ENCODE results near the gene ST7. TPM values are rescaled to one million over a fixed set of nuclear protein-coding genes. Genes with fewer than 3 reads are reported as not detected.
"Not testable (repeated sequence)": the region's sequence is repeated elsewhere in the genome, so short reads cannot be mapped to it uniquely, and the experiment has no call there.

ST7 gene
- total RNA-seq, 2 donors from 2014 or later, result 7.6 to 9.8 TPM

DNA sequence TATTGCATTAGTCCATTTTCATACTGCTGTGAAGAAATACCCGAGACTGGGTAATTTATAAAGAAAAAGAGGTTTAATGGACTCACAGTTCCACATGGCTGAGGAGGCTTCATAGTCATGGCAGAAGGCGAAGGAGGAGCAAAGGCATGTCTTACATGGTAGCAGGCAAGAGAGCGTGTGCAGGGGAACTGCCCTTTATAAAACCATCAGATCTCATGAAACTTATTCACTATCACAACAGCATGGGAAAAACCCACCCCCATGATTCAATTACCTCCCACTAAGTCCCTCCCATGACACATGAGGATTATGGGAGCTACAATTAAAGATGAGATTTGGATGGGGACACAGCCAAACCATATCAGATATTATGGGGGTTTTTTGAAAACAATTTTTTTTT lies 21.7 kb downstream of the ST7 start:
- not testable (repeated sequence) for DNase-seq (ENCODE audit: low spot score); H3K27ac Mint-ChIP-seq; H3K9me3 Mint-ChIP-seq; H3K27me3 Mint-ChIP-seq; ATAC-seq; H3K4me3 Mint-ChIP-seq; H3K36me3 Mint-ChIP-seq
- H3K4me1 Mint-ChIP-seq (ENCODE audit: low read depth in 2 of 2), result peaks cover 9 to 12% of the 10 kb centered on the region in 2 donors

DNA sequence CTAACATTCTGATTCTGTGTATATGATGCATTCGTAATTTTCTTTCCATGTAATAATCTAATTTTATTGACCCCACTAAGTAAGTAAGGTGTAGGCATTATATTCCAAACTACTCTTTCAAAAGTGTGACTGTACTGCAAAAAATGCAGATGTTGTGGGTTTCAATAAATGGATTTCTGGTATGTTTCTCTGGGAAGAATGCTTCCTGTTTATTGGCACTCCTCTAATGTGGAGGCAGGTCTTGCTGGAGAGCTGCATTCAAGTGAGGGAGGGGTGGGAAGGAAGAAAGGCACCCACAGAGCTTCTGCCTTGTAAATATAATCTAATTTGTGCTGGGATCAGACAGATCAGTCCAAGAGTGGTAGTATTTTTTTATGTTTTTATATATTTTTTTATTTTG lies 23.9 kb downstream of the ST7 start:
- no peaks in the 10 kb centered on the region for H3K9me3 Mint-ChIP-seq
- DNase-seq (ENCODE audit: low spot score) (no peak), ATAC-seq (no peak)
- no peak overlapping the region for H3K4me3 Mint-ChIP-seq
- H3K4me1 Mint-ChIP-seq (ENCODE audit: low read depth in 2 of 2), result peaks cover 6 to 12% of the 10 kb centered on the region in 2 donors
- H3K36me3 Mint-ChIP-seq, result no peaks in the 10 kb centered on the region
- H3K27me3 Mint-ChIP-seq, result no peaks in the 10 kb centered on the region
- no peak overlapping the region for H3K27ac Mint-ChIP-seq

DNA sequence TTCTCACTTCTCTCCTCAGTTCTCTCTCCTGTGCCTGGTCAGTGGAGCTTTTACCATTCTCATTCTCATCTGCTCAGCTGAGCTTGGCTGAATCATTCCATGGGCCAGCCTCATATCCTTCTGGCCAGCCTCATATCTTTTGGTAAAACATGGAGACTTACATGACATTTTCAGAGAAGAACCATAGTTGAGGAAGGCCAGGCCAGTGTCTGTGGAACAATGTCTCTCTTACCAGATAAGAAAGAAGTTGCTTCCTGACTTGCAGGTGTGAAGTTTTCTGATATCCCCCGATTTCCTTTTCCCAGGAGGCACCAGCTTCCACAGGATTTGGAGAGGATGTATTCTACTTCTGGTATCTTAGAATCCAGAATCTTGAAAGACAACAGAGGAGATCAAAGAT lies 24.7 kb downstream of the ST7 start:
- Mint-ChIP-seq H3K4me1 (ENCODE audit: low read depth in 2 of 2) (peaks cover 2 to 4% of the 10 kb centered on the region in 2 donors), H3K36me3 (no peaks in the 10 kb centered on the region), H3K27ac (no peak overlapping the region), H3K9me3 (no peaks in the 10 kb centered on the region), H3K4me3 (no peak overlapping the region), H3K27me3 (no peaks in the 10 kb centered on the region)
- DNase-seq (ENCODE audit: low spot score), result no peak
- no peak for ATAC-seq

DNA sequence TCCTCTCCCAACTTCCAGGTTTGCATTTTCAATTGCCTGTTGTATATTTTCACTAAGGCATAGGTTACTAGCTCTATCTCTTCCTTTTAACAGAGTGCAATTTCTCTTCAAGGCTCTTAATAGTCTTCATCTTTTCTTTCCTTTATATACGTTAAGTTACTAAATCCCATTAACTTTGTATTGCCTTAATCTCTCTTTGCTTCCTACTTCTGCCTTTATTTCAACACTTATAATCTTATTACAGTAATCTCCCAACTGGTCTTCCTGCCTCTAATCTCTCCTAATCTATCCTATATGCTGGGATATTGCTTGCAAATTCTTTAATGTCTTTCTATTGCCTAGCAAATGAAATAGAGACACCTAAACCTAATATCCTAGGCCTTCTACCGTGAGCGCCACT lies 26.1 kb downstream of the ST7 start:
- DNase-seq (ENCODE audit: low spot score) (no peak), ATAC-seq (no peak)
- Mint-ChIP-seq H3K27me3 (no peaks in the 10 kb centered on the region), H3K27ac (no peak overlapping the region), H3K9me3 (no peaks in the 10 kb centered on the region), H3K4me1 (ENCODE audit: low read depth in 2 of 2) (peaks cover 0 to 3% of the 10 kb centered on the region in 2 donors), H3K4me3 (no peak overlapping the region), H3K36me3 (no peaks in the 10 kb centered on the region)

DNA sequence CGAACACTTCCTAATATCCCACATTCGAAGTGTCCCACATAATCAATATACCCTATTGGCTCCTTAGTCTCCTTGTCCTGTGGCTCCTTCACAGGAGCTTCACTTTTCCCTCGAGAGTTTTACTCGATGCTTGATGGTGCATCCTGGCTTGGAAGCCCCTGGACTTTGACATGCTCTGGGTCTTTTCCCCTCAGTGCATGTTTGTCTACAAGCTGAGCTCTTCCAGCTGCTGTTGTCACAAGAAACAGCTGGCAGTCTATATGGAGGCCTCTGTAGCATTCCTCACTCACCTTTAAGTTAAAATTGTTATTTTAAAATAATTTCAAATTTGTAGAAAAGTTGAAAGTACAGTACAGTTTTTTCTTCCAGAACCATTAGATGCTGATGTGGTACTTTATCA lies 27.1 kb downstream of the ST7 start:
- H3K36me3 Mint-ChIP-seq, result no peaks in the 10 kb centered on the region
- ATAC-seq, result no peak
- no peaks in the 10 kb centered on the region for H3K27me3 Mint-ChIP-seq
- H3K27ac Mint-ChIP-seq, result no peak overlapping the region
- no peaks in the 10 kb centered on the region for H3K9me3 Mint-ChIP-seq
- DNase-seq (ENCODE audit: low spot score), result no peak
- peaks cover 0 to 3% of the 10 kb centered on the region in 2 donors for H3K4me1 Mint-ChIP-seq (ENCODE audit: low read depth in 2 of 2)
- no peak overlapping the region for H3K4me3 Mint-ChIP-seq

DNA sequence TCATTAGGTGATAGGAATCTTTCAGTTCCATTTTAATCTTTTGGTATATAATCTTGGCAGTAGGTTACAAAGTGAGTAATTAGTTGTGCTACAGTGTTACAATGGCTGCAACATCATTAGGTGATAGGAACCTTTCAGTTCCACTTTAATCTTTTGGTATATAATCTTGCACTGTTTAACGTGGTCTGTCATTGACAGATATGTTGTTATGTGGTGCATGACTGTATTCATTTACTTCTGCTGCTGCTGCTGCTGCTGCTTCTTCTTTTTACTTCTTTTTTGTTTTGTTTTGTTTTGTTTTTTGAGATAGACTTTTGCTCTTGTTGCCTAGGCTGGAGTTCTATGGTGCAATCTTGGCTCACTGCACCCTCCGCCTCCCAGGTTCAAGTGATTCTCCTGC lies 28.6 kb downstream of the ST7 start:
- Mint-ChIP-seq H3K27me3 (no peaks in the 10 kb centered on the region), H3K4me3 (no peak overlapping the region), H3K27ac (no peak overlapping the region), H3K4me1 (ENCODE audit: low read depth in 2 of 2) (peaks cover 0 to 3% of the 10 kb centered on the region in 2 donors), H3K9me3 (no peaks in the 10 kb centered on the region), H3K36me3 (no peaks in the 10 kb centered on the region)
- ATAC-seq (no peak), DNase-seq (ENCODE audit: low spot score) (no peak)

DNA sequence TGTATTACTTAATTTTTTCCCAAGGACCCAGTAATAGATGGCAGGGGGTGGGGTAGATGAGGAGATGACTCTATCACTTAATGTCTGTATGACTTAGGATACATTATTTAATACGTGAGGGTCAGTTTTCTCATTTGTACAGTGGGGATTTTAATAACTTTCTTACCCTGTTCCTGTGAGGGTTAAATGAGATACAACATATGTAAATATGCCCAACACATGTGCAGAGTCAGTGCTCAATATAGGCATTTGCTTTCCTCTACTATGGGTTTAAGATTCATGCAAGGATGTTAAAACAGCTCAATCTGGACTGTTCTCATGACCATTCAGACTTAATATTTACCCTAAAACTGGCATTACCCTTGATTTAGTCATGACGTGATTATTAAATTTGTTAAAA lies 31.2 kb downstream of the ST7 start:
- Mint-ChIP-seq H3K27ac (no peak overlapping the region), H3K9me3 (no peaks in the 10 kb centered on the region), H3K4me1 (ENCODE audit: low read depth in 2 of 2) (peaks cover 0 to 3% of the 10 kb centered on the region in 2 donors), H3K4me3 (no peak overlapping the region), H3K27me3 (no peaks in the 10 kb centered on the region), H3K36me3 (no peaks in the 10 kb centered on the region)
- no peak for DNase-seq (ENCODE audit: low spot score)
- no peak for ATAC-seq

DNA sequence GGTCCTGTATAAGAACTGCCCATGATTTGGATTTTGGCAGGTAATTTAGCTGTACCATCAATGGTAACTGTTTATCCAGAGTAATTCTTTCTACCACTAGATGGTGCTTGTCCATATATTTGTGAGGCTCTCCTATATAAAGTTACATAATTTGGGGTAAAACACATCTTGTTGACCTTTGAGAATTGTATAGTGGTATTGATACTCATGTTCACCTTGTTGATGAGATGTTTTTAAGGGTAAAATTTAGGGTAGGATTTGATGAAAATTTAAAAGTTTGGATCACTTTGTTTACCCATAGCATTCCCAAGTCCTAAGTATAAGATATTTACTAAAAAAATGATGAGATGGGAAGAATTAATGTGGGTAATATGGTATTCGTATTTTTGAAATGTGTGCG lies 31.6 kb downstream of the ST7 start:
- no peaks in the 10 kb centered on the region for H3K36me3 Mint-ChIP-seq
- H3K4me1 Mint-ChIP-seq (ENCODE audit: low read depth in 2 of 2), result peaks cover 0 to 3% of the 10 kb centered on the region in 2 donors
- no peak overlapping the region for H3K4me3 Mint-ChIP-seq
- H3K27ac Mint-ChIP-seq, result no peak overlapping the region
- ATAC-seq (no peak), DNase-seq (ENCODE audit: low spot score) (no peak)
- no peaks in the 10 kb centered on the region for H3K27me3 Mint-ChIP-seq
- no peaks in the 10 kb centered on the region for H3K9me3 Mint-ChIP-seq

DNA sequence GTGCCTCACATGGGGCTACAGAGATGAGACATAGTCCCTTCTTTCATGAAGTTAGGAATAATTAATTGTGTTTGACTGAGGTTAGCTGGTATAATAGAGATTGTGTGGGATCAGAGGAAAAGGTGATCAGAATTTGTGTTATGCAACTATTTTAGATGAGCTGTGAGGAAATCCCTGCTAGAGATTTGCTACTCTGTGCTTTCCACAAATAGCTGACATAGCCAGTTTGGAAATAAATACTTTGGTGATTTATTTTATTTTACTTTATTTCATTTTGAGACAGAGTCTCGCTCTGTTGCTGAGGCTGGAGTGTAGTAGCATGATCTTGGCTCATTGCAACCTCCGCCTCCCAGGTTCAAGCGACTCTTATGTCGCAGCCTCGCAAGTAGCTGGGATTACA lies 32.3 kb downstream of the ST7 start:
- ATAC-seq (no peak), DNase-seq (ENCODE audit: low spot score) (no peak)
- no peaks in the 10 kb centered on the region for H3K9me3 Mint-ChIP-seq
- H3K4me1 Mint-ChIP-seq (ENCODE audit: low read depth in 2 of 2), result peaks cover 0 to 3% of the 10 kb centered on the region in 2 donors
- no peaks in the 10 kb centered on the region for H3K36me3 Mint-ChIP-seq
- no peak overlapping the region for H3K27ac Mint-ChIP-seq
- H3K4me3 Mint-ChIP-seq, result no peak overlapping the region
- H3K27me3 Mint-ChIP-seq, result no peaks in the 10 kb centered on the region

DNA sequence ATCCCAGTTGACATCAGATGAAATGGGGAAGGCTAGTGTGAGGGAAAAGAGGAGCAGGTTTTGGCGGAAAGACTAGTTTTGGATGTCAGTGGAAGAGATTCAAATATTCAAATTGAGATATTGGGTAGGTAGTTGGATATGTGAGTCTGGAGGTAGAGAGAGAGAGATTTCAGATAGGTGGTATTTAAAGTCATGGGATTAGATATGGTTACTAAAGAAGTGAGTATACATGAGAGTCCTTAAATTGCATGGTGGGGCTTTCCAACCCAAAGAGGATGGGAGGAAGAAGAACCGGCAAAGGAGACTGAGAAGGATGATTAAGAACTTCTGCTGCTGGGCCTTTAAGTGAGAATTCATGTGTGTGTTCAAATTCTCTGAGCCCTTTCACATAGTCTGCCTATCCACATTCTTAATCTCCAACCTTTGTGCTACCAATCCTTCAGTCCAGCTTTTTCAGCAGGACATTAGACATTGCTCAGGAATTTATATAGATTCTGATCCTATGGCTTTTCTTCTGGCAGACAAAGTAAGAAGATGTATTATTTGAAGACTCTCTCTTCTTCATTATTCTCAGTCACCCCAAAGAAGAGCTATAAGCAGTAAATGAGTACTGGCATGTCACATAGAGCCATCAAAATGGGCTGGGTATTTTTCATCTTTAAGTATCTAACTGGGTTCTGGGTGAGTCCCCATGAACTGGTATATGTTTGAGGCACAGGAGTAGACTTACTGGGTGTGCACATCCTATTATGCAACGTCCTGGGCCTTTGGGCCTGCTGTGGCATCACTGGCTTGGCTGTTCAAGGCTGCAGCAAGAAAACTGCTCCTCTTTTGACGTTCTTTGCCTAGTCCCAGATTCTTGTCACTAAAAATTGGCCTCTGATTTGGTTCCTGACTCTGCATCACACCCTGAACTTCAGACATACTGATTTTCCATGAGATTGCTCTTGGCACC lies 33.6 kb downstream of the ST7 start:
- ATAC-seq (no peak), DNase-seq (ENCODE audit: low spot score) (no peak)
- Mint-ChIP-seq H3K27ac (no peak overlapping the region), H3K4me1 (ENCODE audit: low read depth in 2 of 2) (peaks cover 0 to 3% of the 10 kb centered on the region in 2 donors), H3K9me3 (no peaks in the 10 kb centered on the region), H3K27me3 (no peaks in the 10 kb centered on the region), H3K4me3 (no peak overlapping the region), H3K36me3 (no peaks in the 10 kb centered on the region)

DNA sequence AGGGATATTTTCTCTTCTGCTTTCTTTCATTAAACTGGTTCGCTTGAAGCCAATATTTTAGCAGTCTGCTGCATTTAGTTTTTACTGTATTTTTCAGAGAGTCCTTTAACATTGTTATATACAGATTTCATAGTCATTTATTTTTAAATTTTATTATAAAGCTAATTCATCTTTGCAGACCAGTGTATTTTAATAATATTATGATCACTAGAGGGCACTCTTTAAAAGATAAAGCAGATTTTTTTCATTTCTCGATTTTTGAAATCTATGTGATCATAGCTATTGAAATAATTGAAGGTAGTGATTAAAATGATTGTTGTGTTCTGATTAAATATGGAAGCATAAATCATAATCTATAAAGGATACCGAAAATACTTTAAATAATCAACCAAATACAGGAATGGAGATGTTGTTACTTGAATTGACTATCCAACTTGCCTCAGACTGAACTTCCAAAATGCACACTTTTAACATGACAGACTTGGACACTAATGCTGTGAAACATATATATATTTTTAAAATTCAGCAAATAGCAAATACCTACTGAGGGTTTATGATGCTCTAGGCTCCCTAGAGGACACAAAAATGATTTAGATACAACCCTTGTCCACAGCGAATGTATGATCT lies 35.2 kb downstream of the ST7 start:
- Mint-ChIP-seq H3K9me3 (no peaks in the 10 kb centered on the region), H3K27ac (no peak overlapping the region), H3K27me3 (no peaks in the 10 kb centered on the region), H3K4me3 (no peak overlapping the region), H3K36me3 (no peaks in the 10 kb centered on the region), H3K4me1 (ENCODE audit: low read depth in 2 of 2) (peaks cover 0 to 1% of the 10 kb centered on the region in 2 donors)
- no peak for DNase-seq (ENCODE audit: low spot score)
- ATAC-seq, result no peak

DNA sequence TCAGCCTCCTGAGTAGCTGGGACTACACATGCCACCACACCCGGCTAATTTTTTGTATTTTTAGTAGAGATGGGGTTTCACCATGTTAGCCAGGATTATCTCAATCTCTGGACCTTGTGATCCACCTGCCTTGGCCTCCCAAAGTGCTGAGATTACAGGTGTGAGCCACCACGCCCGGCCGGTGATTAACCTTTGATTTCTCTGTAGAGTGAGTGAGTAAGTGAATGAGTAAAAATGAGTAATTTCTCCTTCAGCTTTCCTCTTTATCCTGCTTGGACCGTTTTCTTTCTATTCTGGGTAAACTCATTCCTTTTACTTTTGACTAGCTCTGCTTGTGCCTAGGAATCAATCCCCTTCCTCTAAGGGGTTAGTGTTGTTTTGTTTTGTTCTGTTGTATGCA lies 36.8 kb downstream of the ST7 start:
- H3K9me3 Mint-ChIP-seq, result no peaks in the 10 kb centered on the region
- ATAC-seq (no peak), DNase-seq (ENCODE audit: low spot score) (no peak)
- H3K27ac Mint-ChIP-seq, result no peak overlapping the region
- no peaks in the 10 kb centered on the region for H3K27me3 Mint-ChIP-seq
- no peaks in the 10 kb centered on the region for H3K4me1 Mint-ChIP-seq (ENCODE audit: low read depth in 2 of 2)
- H3K36me3 Mint-ChIP-seq, result no peaks in the 10 kb centered on the region
- no peak overlapping the region for H3K4me3 Mint-ChIP-seq

DNA sequence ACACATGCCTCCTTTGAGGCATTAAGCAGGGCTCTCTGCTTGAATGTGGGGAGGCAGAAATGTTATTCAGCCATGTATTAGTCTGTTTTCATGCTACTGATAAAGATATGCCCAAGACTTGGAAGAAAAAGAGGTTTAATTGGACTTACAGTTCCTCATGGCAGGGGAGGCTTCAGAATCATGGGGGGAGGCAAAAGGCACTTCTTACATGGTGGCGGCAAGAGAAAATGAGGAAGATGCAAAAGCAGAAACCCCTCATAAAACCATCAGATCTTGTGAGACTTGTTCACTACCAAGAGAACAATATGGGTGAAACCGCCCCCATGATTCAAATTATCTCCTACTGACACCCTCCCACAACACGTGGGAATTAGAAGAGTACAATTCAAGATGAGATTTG lies 37.9 kb downstream of the ST7 start:
- H3K4me1 Mint-ChIP-seq (ENCODE audit: low read depth in 2 of 2), result no peaks in the 10 kb centered on the region
- no peaks in the 10 kb centered on the region for H3K27me3 Mint-ChIP-seq
- no peaks in the 10 kb centered on the region for H3K9me3 Mint-ChIP-seq
- no peak overlapping the region for H3K27ac Mint-ChIP-seq
- H3K36me3 Mint-ChIP-seq, result no peaks in the 10 kb centered on the region
- DNase-seq (ENCODE audit: low spot score), result no peak
- H3K4me3 Mint-ChIP-seq, result no peak overlapping the region
- ATAC-seq, result no peak

DNA sequence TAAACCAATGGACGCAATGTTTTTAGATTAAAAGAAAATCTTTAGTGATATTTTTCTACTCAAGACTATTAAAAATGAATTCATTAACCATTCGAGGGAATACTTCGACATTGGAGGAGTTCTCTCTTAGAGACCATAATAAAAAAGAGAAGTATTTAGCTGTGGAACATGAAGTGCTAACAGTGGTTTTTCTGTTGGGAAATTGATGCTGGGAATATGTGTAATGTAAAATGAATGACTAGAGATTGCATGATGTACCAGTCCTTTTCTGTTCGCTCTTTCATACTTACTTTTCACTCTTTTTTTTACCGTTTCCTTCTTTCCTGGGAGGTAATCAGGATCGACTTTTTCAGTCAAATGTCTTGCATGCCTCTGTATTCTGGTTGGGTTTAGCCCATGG lies 41.3 kb downstream of the ST7 start:
- Mint-ChIP-seq H3K4me1 (ENCODE audit: low read depth in 2 of 2) (peaks cover 0 to 3% of the 10 kb centered on the region in 2 donors), H3K36me3 (no peaks in the 10 kb centered on the region), H3K4me3 (no peak overlapping the region), H3K27ac (no peak overlapping the region), H3K9me3 (no peaks in the 10 kb centered on the region), H3K27me3 (no peaks in the 10 kb centered on the region)
- ATAC-seq, result no peak
- no peak for DNase-seq (ENCODE audit: low spot score)
